ENCODE measurements around the gene ITGB8. TPM values are rescaled to one million over a fixed set of nuclear protein-coding genes. Genes with fewer than 3 reads are reported as not detected.

The ITGB8 gene
- total and polyA plus RNA-seq, 2 of the 4 experiments (the other 2 are of a cell fraction): 2.6 to 10.2 TPM

DNA sequence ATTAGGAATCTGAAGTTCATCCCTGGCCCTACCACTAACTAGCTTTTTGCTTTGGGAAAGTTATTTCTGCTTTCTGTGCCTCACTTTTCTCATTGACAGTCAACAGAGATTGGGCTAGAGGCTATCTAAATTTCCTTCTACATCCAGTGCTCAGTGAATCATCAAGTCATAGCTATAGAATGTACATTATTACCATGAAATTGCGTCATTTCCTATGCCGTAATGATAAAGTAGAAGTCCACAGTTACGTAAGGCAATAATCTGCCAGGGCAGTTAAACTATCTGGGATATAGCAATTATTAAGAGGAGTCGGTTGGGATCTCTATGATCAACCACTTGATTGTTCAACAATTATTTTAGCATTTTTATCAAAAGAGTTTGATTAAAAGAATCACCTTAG, 64.4 kb downstream of the ITGB8 start:
- no CpG with 5 or more reads among the region's 4 CpGs for WGBS, 2 experiments (ENCODE audit: extremely low coverage in 2 of 2, insufficient read length in 1 of 2)
- H3K23ac ChIP-seq (ENCODE audit: low read depth, low read length): no peak overlapping the region
- no peak overlapping the region for H2BK5ac ChIP-seq (ENCODE audit: low read depth, low read length, poor library complexity, severe bottlenecking)
- no peak overlapping the region for H3K4ac ChIP-seq (ENCODE audit: low read depth, low read length)
- no peak overlapping the region for H4K5ac ChIP-seq (ENCODE audit: low read depth, low read length)
- H4K91ac ChIP-seq (ENCODE audit: insufficient read depth, low read depth, low read length): no peak overlapping the region
- in situ Hi-C loops (cut with MboI; ENCODE audit: low sequenced_read_pairs) (no loop called here), intact Hi-C loops (cut with micrococcal nuclease) (no loop called here), dilution Hi-C loops (cut with HindIII; ENCODE audit: low sequenced_read_pairs, unreplicated experiment) (no loop called here)
- H2AK9ac ChIP-seq (replicated peaks; ENCODE audit: low read depth, low read length, poor library complexity): no peak overlapping the region
- H3K27me3 ChIP-seq (ENCODE audit: control insufficient read depth, insufficient read depth, low read length): no peaks in the 10 kb centered on the region
- no peak overlapping the region for H3K18ac ChIP-seq (ENCODE audit: low read depth, low read length)
- no peak overlapping the region for H2BK15ac ChIP-seq (ENCODE audit: low read depth, low read length)
- no peak overlapping the region for H3K27ac ChIP-seq (ENCODE audit: insufficient read depth, low read length)
- H2AK5ac ChIP-seq (ENCODE audit: low read depth, low read length): no peak overlapping the region
- no peak overlapping the region for H2BK20ac ChIP-seq (ENCODE audit: low read depth, low read length)
- DNase-seq (peak; percentile 66), ATAC-seq (ENCODE audit: low read depth) (no peak)
- H3K4me2 ChIP-seq (ENCODE audit: low read depth, low read length): no peak overlapping the region
- H3K4me3 ChIP-seq (ENCODE audit: insufficient read depth, low read depth, low read length): no peak overlapping the region
- no peak overlapping the region for H2AFZ ChIP-seq (replicated peaks; ENCODE audit: low read length, poor library complexity)
- H4K8ac ChIP-seq (ENCODE audit: low read depth in 2 of 2, low read length in 2 of 2): no peak overlapping the region
- H2BK120ac ChIP-seq (ENCODE audit: low read depth, low read length): no peak overlapping the region
- ChIA-PET POLR2A (ENCODE audit: unreplicated experiment) (no interaction called here), CTCF (no interaction called here)
- TF ChIP-seq SMC3 (IDR thresholded peaks at IDR 0.05; ENCODE audit: low read depth, low read length) (no peak), RFX5 (IDR thresholded peaks at IDR 0.05; ENCODE audit: low read depth, low read length) (no peak), CEBPB (IDR thresholded peaks at IDR 0.05; ENCODE audit: low read depth, low read length) (peak; percentile 85)
- TF ChIP-seq, protein P1, sequence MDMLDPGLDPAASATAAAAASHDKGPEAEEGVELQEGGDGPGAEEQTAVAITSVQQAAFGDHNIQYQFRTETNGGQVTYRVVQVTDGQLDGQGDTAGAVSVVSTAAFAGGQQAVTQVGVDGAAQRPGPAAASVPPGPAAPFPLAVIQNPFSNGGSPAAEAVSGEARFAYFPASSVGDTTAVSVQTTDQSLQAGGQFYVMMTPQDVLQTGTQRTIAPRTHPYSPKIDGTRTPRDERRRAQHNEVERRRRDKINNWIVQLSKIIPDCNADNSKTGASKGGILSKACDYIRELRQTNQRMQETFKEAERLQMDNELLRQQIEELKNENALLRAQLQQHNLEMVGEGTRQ (IDR thresholded peaks at IDR 0.05; ENCODE audit: low read depth, low read length): no peak
- peaks cover 21% of the 10 kb centered on the region for H3K36me3 ChIP-seq (ENCODE audit: control insufficient read depth, insufficient read depth, low read length)
- no peak overlapping the region for H3K56ac ChIP-seq (ENCODE audit: extremely low read depth, insufficient read depth, low read length)
- H3K4me1 ChIP-seq (ENCODE audit: control insufficient read depth, insufficient read depth, low read length): no peaks in the 10 kb centered on the region
- H4K20me1 ChIP-seq (ENCODE audit: insufficient read depth, low read length): no peaks in the 10 kb centered on the region
- no peaks in the 10 kb centered on the region for H3K9me3 ChIP-seq (ENCODE audit: control insufficient read depth, insufficient read depth, low read length)
- BruUV-seq (replicated peaks): no TSS peak
- H3K9ac ChIP-seq (ENCODE audit: low read depth, low read length): no peak overlapping the region
- no peaks in the 10 kb centered on the region for H3K79me1 ChIP-seq (ENCODE audit: low read depth in 1 of 2, low read length in 2 of 2)
- H3K9me1 ChIP-seq (ENCODE audit: insufficient read depth, low read length): no peaks in the 10 kb centered on the region
- no peak overlapping the region for H3K14ac ChIP-seq (replicated peaks; ENCODE audit: low read depth, low read length)

Measured in IMR-90 (cell line).